Measurements from ENCODE around the gene RAP1GAP.

The RAP1GAP gene

GRCh38 chr1:21705303-21705980, 36.3 kb upstream of the RAP1GAP start:
- TF ChIP-seq CTCF (IDR thresholded peaks at IDR 0.05), result no peak
- Histone ChIP-seq H3K36me3 (peaks cover 71% of the 10 kb centered on the region), H3K27me3 (no peaks in the 10 kb centered on the region), H3K27ac (no peak overlapping the region), H3K4me1 (ENCODE audit: control insufficient read depth in 1 of 2, insufficient read depth in 1 of 2, low read depth in 1 of 2, low read length in 1 of 2) (peaks cover 8 to 13% of the 10 kb centered on the region in 2 experiments), H3K4me3 (ENCODE audit: low read depth in 1 of 2, low read length in 1 of 2) (no peak overlapping the region), H3K9me3 (no peaks in the 10 kb centered on the region)

- Histone ChIP-seq H3K27me3 (no peaks in the 10 kb centered on the region), H3K4me3 (ENCODE audit: low read depth in 1 of 2, low read length in 1 of 2) (no peak overlapping the region), H3K9me3 (no peaks in the 10 kb centered on the region), H3K4me1 (ENCODE audit: control insufficient read depth in 1 of 2, insufficient read depth in 1 of 2, low read depth in 1 of 2, low read length in 1 of 2) (peaks cover 8 to 13% of the 10 kb centered on the region in 2 experiments), H3K27ac (no peak overlapping the region), H3K36me3 (peaks cover 79% of the 10 kb centered on the region)
- no peak for TF ChIP-seq CTCF (IDR thresholded peaks at IDR 0.05)
Measured at GRCh38 chr1:21704145-21704544, 35.0 kb upstream of the RAP1GAP start.

GRCh38 chr1:21703318-21703963, 34.3 kb upstream of the RAP1GAP start:
- TF ChIP-seq CTCF (IDR thresholded peaks at IDR 0.05), result no peak
- Histone ChIP-seq H3K27ac (no peak overlapping the region), H3K36me3 (peaks cover 82% of the 10 kb centered on the region), H3K4me1 (ENCODE audit: control insufficient read depth in 1 of 2, insufficient read depth in 1 of 2, low read depth in 1 of 2, low read length in 1 of 2) (peaks cover 8 to 13% of the 10 kb centered on the region in 2 experiments), H3K9me3 (no peaks in the 10 kb centered on the region), H3K27me3 (no peaks in the 10 kb centered on the region), H3K4me3 (ENCODE audit: low read depth in 1 of 2, low read length in 1 of 2) (no peak overlapping the region)

- H3K9me3 ChIP-seq, result no peaks in the 10 kb centered on the region
- no peak for TF ChIP-seq CTCF (IDR thresholded peaks at IDR 0.05)
- H3K27me3 ChIP-seq, result no peaks in the 10 kb centered on the region
- no peak overlapping the region for H3K27ac ChIP-seq
- no peak overlapping the region for H3K4me3 ChIP-seq (ENCODE audit: low read depth in 1 of 2, low read length in 1 of 2)
- peaks cover 75% of the 10 kb centered on the region for H3K36me3 ChIP-seq
- peaks cover 8 to 13% of the 10 kb centered on the region in 2 experiments for H3K4me1 ChIP-seq (ENCODE audit: control insufficient read depth in 1 of 2, insufficient read depth in 1 of 2, low read depth in 1 of 2, low read length in 1 of 2)
Measured at GRCh38 chr1:21702780-21703179, 33.6 kb upstream of the RAP1GAP start.

GRCh38 chr1:21701401-21701800, 32.2 kb upstream of the RAP1GAP start:
- H3K27me3 ChIP-seq, result no peaks in the 10 kb centered on the region
- peaks cover 5 to 6% of the 10 kb centered on the region in 2 experiments for H3K4me1 ChIP-seq (ENCODE audit: control insufficient read depth in 1 of 2, insufficient read depth in 1 of 2, low read depth in 1 of 2, low read length in 1 of 2)
- no peak overlapping the region for H3K27ac ChIP-seq
- no peak overlapping the region for H3K4me3 ChIP-seq (ENCODE audit: low read depth in 1 of 2, low read length in 1 of 2)
- H3K36me3 ChIP-seq, result peaks cover 76% of the 10 kb centered on the region
- no peak for TF ChIP-seq CTCF (IDR thresholded peaks at IDR 0.05)
- no peaks in the 10 kb centered on the region for H3K9me3 ChIP-seq

All from neutrophil (primary cell).